ENCODE results near the gene METTL15.
"Not testable (repeated sequence)": the region's sequence is repeated elsewhere in the genome, so short reads cannot be mapped to it uniquely, and the experiment has no call there.

METTL15 gene

DNA sequence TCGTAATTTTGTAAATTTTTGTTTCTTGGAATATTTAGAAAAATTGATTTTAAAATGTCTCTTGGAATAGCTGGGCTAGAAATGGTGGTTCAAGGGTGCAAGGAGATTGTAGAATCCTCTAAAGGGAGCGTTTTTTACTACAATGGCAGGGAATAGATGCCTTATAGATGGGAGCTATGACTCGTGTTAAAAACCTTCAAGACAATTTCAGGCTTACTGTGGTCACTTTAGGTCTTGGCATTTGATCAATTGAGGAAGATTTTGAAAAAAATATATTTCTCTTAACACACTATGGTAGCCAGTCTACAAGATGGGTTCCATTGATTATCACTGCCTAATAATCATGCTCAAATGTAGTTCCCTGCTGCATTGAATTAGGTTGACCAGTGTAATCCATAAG lies 25.0 kb downstream of the METTL15 start:
- Histone ChIP-seq H4K8ac (ENCODE audit: low read depth, low read length) (no peak overlapping the region), H3K4me3 (ENCODE audit: low read length in 2 of 2) (no peak overlapping the region), H2BK15ac (ENCODE audit: low read length) (no peak overlapping the region), H3K4ac (ENCODE audit: low read length) (no peak overlapping the region), H3K4me2 (ENCODE audit: insufficient read depth, low read length, poor library complexity, severe bottlenecking) (no peak overlapping the region), H3K9ac (ENCODE audit: low read depth, low read length, poor library complexity) (no peak overlapping the region), H2BK120ac (ENCODE audit: low read depth, low read length) (no peak overlapping the region), H3K27me3 (ENCODE audit: control insufficient read depth in 3 of 3, insufficient read depth in 3 of 3, low read depth in 1 of 3, low read length in 3 of 3) (no peaks in the 10 kb centered on the region), H3K14ac (ENCODE audit: low read length) (no peak overlapping the region), H2BK12ac (ENCODE audit: low read length) (no peak overlapping the region), H3K27ac (replicated peaks; ENCODE audit: low read length) (no peak overlapping the region), H2BK5ac (ENCODE audit: low read length) (no peak overlapping the region), H2AFZ (ENCODE audit: low read length) (no peak overlapping the region), H3K79me1 (ENCODE audit: low read depth, low read length) (no peaks in the 10 kb centered on the region), H2AK5ac (ENCODE audit: low read depth, low read length) (no peak overlapping the region), H3K36me3 (replicated peaks in 1 of 2; ENCODE audit: control insufficient read depth in 2 of 2, insufficient read depth in 2 of 2, low read length in 2 of 2) (peaks cover 3 to 23% of the 10 kb centered on the region in 2 donors), H3K23ac (ENCODE audit: low read depth, low read length, poor library complexity) (no peak overlapping the region), H3K9me3 (replicated peaks in 1 of 2; ENCODE audit: control insufficient read depth in 2 of 2, insufficient read depth in 1 of 2, low read depth in 1 of 2, low read length in 2 of 2) (peaks cover 2 to 44% of the 10 kb centered on the region in 2 donors), H3K18ac (ENCODE audit: low read length) (no peak overlapping the region), H4K91ac (ENCODE audit: low read depth, low read length, poor library complexity) (no peak overlapping the region), H3K4me1 (ENCODE audit: control insufficient read depth in 2 of 2, insufficient read depth in 1 of 2, low read depth in 1 of 2, low read length in 2 of 2) (no peaks in the 10 kb centered on the region)
- DNase-seq (ENCODE audit: low spot score) = no peak
- 100% methylated on average over 1 of the region's 3 CpGs; no CpG with 5 or more reads in 1 of the 2 donors for WGBS, 2 donors (ENCODE audit: extremely low coverage in 2 of 2, insufficient read length in 2 of 2, insufficient replicate concordance in 1 of 2)

DNA sequence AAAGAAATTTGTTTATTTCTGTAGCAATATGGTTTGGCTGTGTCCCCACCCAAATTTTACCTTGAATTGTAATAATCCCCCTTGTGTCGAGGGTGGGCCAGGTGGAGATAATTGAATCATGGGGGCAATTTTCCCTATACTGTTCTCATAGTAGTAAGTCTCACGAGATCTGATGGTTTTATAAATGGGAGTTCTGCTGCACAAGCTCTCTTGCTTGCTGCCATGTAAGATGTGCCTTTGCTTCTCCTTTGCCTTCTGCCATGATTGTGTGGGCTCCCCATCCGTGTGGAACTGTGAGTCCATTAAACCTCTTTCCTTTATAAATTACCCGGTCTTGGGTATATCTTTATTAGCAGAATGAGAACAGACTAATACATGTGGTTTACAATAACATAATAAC lies 28.0 kb downstream of the METTL15 start:
- H3K27ac ChIP-seq (replicated peaks; ENCODE audit: low read length); H3K9ac ChIP-seq (ENCODE audit: low read depth, low read length, poor library complexity); H4K91ac ChIP-seq (ENCODE audit: low read depth, low read length, poor library complexity); H3K14ac ChIP-seq (ENCODE audit: low read length); H3K4me1 ChIP-seq (ENCODE audit: control insufficient read depth in 2 of 2, insufficient read depth in 1 of 2, low read depth in 1 of 2, low read length in 2 of 2); H3K23ac ChIP-seq (ENCODE audit: low read depth, low read length, poor library complexity); H2AK5ac ChIP-seq (ENCODE audit: low read depth, low read length); DNase-seq (ENCODE audit: low spot score); H2BK12ac ChIP-seq (ENCODE audit: low read length); H3K27me3 ChIP-seq (ENCODE audit: control insufficient read depth in 3 of 3, insufficient read depth in 3 of 3, low read depth in 1 of 3, low read length in 3 of 3); H3K4me2 ChIP-seq (ENCODE audit: insufficient read depth, low read length, poor library complexity, severe bottlenecking); H2BK5ac ChIP-seq (ENCODE audit: low read length); H2BK120ac ChIP-seq (ENCODE audit: low read depth, low read length); H4K8ac ChIP-seq (ENCODE audit: low read depth, low read length); H3K4me3 ChIP-seq (ENCODE audit: low read length in 2 of 2); H2BK15ac ChIP-seq (ENCODE audit: low read length); H3K4ac ChIP-seq (ENCODE audit: low read length); H2AFZ ChIP-seq (ENCODE audit: low read length); H3K18ac ChIP-seq (ENCODE audit: low read length); H3K79me1 ChIP-seq (ENCODE audit: low read depth, low read length): not testable (repeated sequence)
- WGBS, 2 donors (ENCODE audit: extremely low coverage in 2 of 2, insufficient read length in 2 of 2, insufficient replicate concordance in 1 of 2) = no CpG with 5 or more reads among the region's 4 CpGs
- Histone ChIP-seq H3K36me3 (replicated peaks in 1 of 2; ENCODE audit: control insufficient read depth in 2 of 2, insufficient read depth in 2 of 2, low read length in 2 of 2) (peaks cover 8 to 30% of the 10 kb centered on the region in 2 donors), H3K9me3 (replicated peaks in 1 of 2; ENCODE audit: control insufficient read depth in 2 of 2, insufficient read depth in 1 of 2, low read depth in 1 of 2, low read length in 2 of 2) (peaks cover 20 to 74% of the 10 kb centered on the region in 2 donors)

DNA sequence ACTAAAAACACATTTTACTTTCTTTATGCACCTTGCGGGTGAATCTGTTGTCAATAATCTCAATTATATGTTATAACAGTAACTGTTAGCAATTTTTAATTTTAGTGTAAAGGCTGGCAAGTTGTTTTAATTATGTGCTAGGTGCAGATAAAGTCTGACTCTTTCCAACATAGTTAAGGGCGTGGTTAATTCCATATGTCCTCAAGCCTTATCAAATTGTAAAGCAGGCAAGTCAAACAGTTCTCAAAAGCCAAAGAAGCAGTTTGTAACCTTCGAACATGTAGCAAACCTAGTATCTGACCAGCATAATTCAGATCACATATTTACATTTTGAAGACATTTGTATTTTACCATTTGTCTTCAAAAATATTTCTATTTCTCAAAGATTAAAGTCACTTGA lies 29.2 kb downstream of the METTL15 start:
- H4K91ac ChIP-seq (ENCODE audit: low read depth, low read length, poor library complexity) = no peak overlapping the region
- no peak overlapping the region for H2AFZ ChIP-seq (ENCODE audit: low read length)

GRCh38 chr11:28137832-28138231 lies 29.6 kb downstream of the METTL15 start:
- H3K9me3 ChIP-seq (replicated peaks in 1 of 2; ENCODE audit: control insufficient read depth in 2 of 2, insufficient read depth in 1 of 2, low read depth in 1 of 2, low read length in 2 of 2) = peaks cover 20 to 74% of the 10 kb centered on the region in 2 donors
- no peak overlapping the region for H3K9ac ChIP-seq (ENCODE audit: low read depth, low read length, poor library complexity)
- no peak overlapping the region for H2BK12ac ChIP-seq (ENCODE audit: low read length)
- no peaks in the 10 kb centered on the region for H3K79me1 ChIP-seq (ENCODE audit: low read depth, low read length)
- H2AFZ ChIP-seq (ENCODE audit: low read length) = no peak overlapping the region
- H3K27me3 ChIP-seq (ENCODE audit: control insufficient read depth in 3 of 3, insufficient read depth in 3 of 3, low read depth in 1 of 3, low read length in 3 of 3) = no peaks in the 10 kb centered on the region
- WGBS, 2 donors (ENCODE audit: extremely low coverage in 2 of 2, insufficient read length in 2 of 2, insufficient replicate concordance in 1 of 2) = no CpG with 5 or more reads among the region's 1 CpG
- H2BK120ac ChIP-seq (ENCODE audit: low read depth, low read length) = no peak overlapping the region
- no peak overlapping the region for H2BK5ac ChIP-seq (ENCODE audit: low read length)
- H3K23ac ChIP-seq (ENCODE audit: low read depth, low read length, poor library complexity) = no peak overlapping the region
- no peak overlapping the region for H4K91ac ChIP-seq (ENCODE audit: low read depth, low read length, poor library complexity)
- H3K36me3 ChIP-seq (replicated peaks in 1 of 2; ENCODE audit: control insufficient read depth in 2 of 2, insufficient read depth in 2 of 2, low read length in 2 of 2) = peaks cover 8 to 29% of the 10 kb centered on the region in 2 donors
- H3K4ac ChIP-seq (ENCODE audit: low read length) = no peak overlapping the region
- no peak overlapping the region for H3K14ac ChIP-seq (ENCODE audit: low read length)
- no peak overlapping the region for H3K4me3 ChIP-seq (ENCODE audit: low read length in 2 of 2)
- no peak overlapping the region for H4K8ac ChIP-seq (ENCODE audit: low read depth, low read length)
- DNase-seq (ENCODE audit: low spot score) = no peak
- no peak overlapping the region for H3K4me2 ChIP-seq (ENCODE audit: insufficient read depth, low read length, poor library complexity, severe bottlenecking)
- H3K27ac ChIP-seq (replicated peaks; ENCODE audit: low read length) = no peak overlapping the region
- H2AK5ac ChIP-seq (ENCODE audit: low read depth, low read length) = no peak overlapping the region
- no peak overlapping the region for H2BK15ac ChIP-seq (ENCODE audit: low read length)
- no peaks in the 10 kb centered on the region for H3K4me1 ChIP-seq (ENCODE audit: control insufficient read depth in 2 of 2, insufficient read depth in 1 of 2, low read depth in 1 of 2, low read length in 2 of 2)
- H3K18ac ChIP-seq (ENCODE audit: low read length) = no peak overlapping the region

More for the DNA sequence above, 29.2 kb downstream of the METTL15 start:
- Histone ChIP-seq H3K9me3 (replicated peaks in 1 of 2; ENCODE audit: control insufficient read depth in 2 of 2, insufficient read depth in 1 of 2, low read depth in 1 of 2, low read length in 2 of 2) (peaks cover 20 to 74% of the 10 kb centered on the region in 2 donors), H4K8ac (ENCODE audit: low read depth, low read length) (no peak overlapping the region), H3K27ac (replicated peaks; ENCODE audit: low read length) (no peak overlapping the region), H2BK5ac (ENCODE audit: low read length) (no peak overlapping the region), H3K4me2 (ENCODE audit: insufficient read depth, low read length, poor library complexity, severe bottlenecking) (no peak overlapping the region), H3K4ac (ENCODE audit: low read length) (no peak overlapping the region), H3K9ac (ENCODE audit: low read depth, low read length, poor library complexity) (no peak overlapping the region), H2BK15ac (ENCODE audit: low read length) (no peak overlapping the region), H2BK12ac (ENCODE audit: low read length) (no peak overlapping the region), H3K23ac (ENCODE audit: low read depth, low read length, poor library complexity) (no peak overlapping the region), H3K36me3 (replicated peaks in 1 of 2; ENCODE audit: control insufficient read depth in 2 of 2, insufficient read depth in 2 of 2, low read length in 2 of 2) (peaks cover 8 to 29% of the 10 kb centered on the region in 2 donors), H2BK120ac (ENCODE audit: low read depth, low read length) (no peak overlapping the region), H3K18ac (ENCODE audit: low read length) (no peak overlapping the region), H3K14ac (ENCODE audit: low read length) (no peak overlapping the region), H3K4me1 (ENCODE audit: control insufficient read depth in 2 of 2, insufficient read depth in 1 of 2, low read depth in 1 of 2, low read length in 2 of 2) (no peaks in the 10 kb centered on the region), H3K79me1 (ENCODE audit: low read depth, low read length) (no peaks in the 10 kb centered on the region), H3K27me3 (ENCODE audit: control insufficient read depth in 3 of 3, insufficient read depth in 3 of 3, low read depth in 1 of 3, low read length in 3 of 3) (no peaks in the 10 kb centered on the region), H3K4me3 (ENCODE audit: low read length in 2 of 2) (no peak overlapping the region), H2AK5ac (ENCODE audit: low read depth, low read length) (no peak overlapping the region)
- no peak for DNase-seq (ENCODE audit: low spot score)
- WGBS, 2 donors (ENCODE audit: extremely low coverage in 2 of 2, insufficient read length in 2 of 2, insufficient replicate concordance in 1 of 2) = no CpG with 5 or more reads among the region's 3 CpGs
